DOHH2 (cell line): ENCODE results near the gene COPS3.

Experiments used
- CTCF ChIP-seq: fragments of 200-600 bp; sonication (generic); IDR thresholded peaks from one replicate; pipeline ENCODE4 v1.5.1; 2014; ENCODE audit warnings: antibody characterized with exemption, mild to moderate bottlenecking, low read depth, low read length; ENCODE audit not compliant: poor library complexity, severe bottlenecking
- EZH2phosphoT487 ChIP-seq: fragments of 200-600 bp; sonication (generic); IDR thresholded peaks from 2 replicates; pipeline ENCODE4 v1.6.1; 2017; ENCODE audit warnings: borderline replicate concordance, mild to moderate bottlenecking, antibody characterized with exemption, low read length, moderate library complexity, mixed read lengths

GRCh38 chr17:17232303-17232621 lies 48.8 kb downstream of the COPS3 start:
- TF ChIP-seq CTCF (no peak), EZH2phosphoT487 (no peak)
